SK-N-SH (cell line): ENCODE data around the gene UGGT2.

Experiments used
- CTCF ChIP-seq: fragments of 200-600 bp; sonication (generic); IDR thresholded peaks from 2 replicates; pipeline ENCODE4 v1.6.1; 2017; ENCODE audit warnings: antibody characterized with exemption, mild to moderate bottlenecking, moderate library complexity
- EZH2phosphoT487 ChIP-seq: fragments of 200-600 bp; sonication (generic); IDR thresholded peaks from 2 replicates; pipeline ENCODE4 v1.6.1; 2017; ENCODE audit warnings: low read depth, mixed run types, mild to moderate bottlenecking, antibody characterized with exemption, moderate library complexity, borderline replicate concordance
- JUND ChIP-seq: IDR thresholded peaks from 2 replicates; pipeline ENCODE4 v1.4.0; 2012
- MAX ChIP-seq: IDR thresholded peaks from 2 replicates; pipeline ENCODE4 v1.4.0; 2012; ENCODE audit warnings: low read depth
- MEF2A ChIP-seq: IDR thresholded peaks from 2 replicates; pipeline ENCODE4 v1.4.0; 2012; ENCODE audit warnings: low read depth, borderline replicate concordance
- NFIC ChIP-seq: IDR thresholded peaks from 2 replicates; pipeline ENCODE4 v1.4.0; 2012; ENCODE audit warnings: borderline replicate concordance
- RCOR1 ChIP-seq: fragments of 150-350 bp; IDR thresholded peaks from 2 replicates; pipeline ENCODE4 v1.6.1; 2017; ENCODE audit warnings: antibody characterized with exemption, low read length
- SMC3 ChIP-seq: IDR thresholded peaks from 2 replicates; pipeline ENCODE4 v1.6.1; 2012; ENCODE audit warnings: low read depth, low read length, improper control_type of control experiment
- TEAD4 ChIP-seq: IDR thresholded peaks from 2 replicates; pipeline ENCODE4 v1.4.0; 2012; ENCODE audit warnings: mild to moderate bottlenecking, borderline replicate concordance; ENCODE audit not compliant: insufficient read depth
- USF2 ChIP-seq: fragments of 150-350 bp; IDR thresholded peaks from 2 replicates; pipeline ENCODE4 v1.6.1; 2017; ENCODE audit warnings: antibody characterized with exemption, low read length, low read depth, borderline replicate concordance

- TF ChIP-seq MEF2A (no peak), RCOR1 (peak; percentile 27; the same call in 1 of the 2 replicates), MAX (peak; percentile 96), CTCF (no peak), TEAD4 (no peak), JUND (no peak), NFIC (no peak), EZH2phosphoT487 (no peak), SMC3 (no peak), USF2 (no peak)
Observed at GRCh38 chr13:96053003-96053703, at the start of gene UGGT2.
